Esophagus squamous epithelium (tissue), 5 donors: ENCODE measurements around the gene TRABD2B. TPM values are rescaled to one million over a fixed set of nuclear protein-coding genes. Genes with fewer than 3 reads are reported as not detected.

Source experiments
- DNase-seq: peaks from one replicate; lab custom pipeline; 2025; lab: John Stamatoyannopoulos, UW
- H3K27ac ChIP-seq, 4 donors: fragments of 200-600 bp; sonication (generic); one replicate each; pipeline ENCODE4 v1.5.1; 2016 to 2019; ENCODE audit warnings: mild to moderate bottlenecking in 1 of 4
- H3K27me3 ChIP-seq, 4 donors: fragments of 200-600 bp; sonication (generic); 1 replicate in 3 of 4; 2 replicates in 1 of 4; pipeline versions ENCODE4 v1.5.1 to v1.6.0; 2017 to 2021; ENCODE audit warnings: antibody characterized with exemption in 1 of 4
- H3K36me3 ChIP-seq, 3 donors: fragments of 200-600 bp; sonication (generic); one replicate each; pipeline ENCODE4 v1.5.1; 2016 to 2019
- H3K4me1 ChIP-seq, 3 donors: fragments of 200-600 bp; sonication (generic); one replicate each; pipeline ENCODE4 v1.5.1; 2017 to 2019
- H3K4me3 ChIP-seq, 4 donors: fragments of 200-600 bp; sonication (generic); 1 replicate in 3 of 4; 2 replicates in 1 of 4; pipeline ENCODE4 v1.5.1; 2016 to 2019; ENCODE audit warnings: mild to moderate bottlenecking in 2 of 4, moderate library complexity in 1 of 4
- H3K9me3 ChIP-seq, 3 donors: fragments of 200-600 bp; sonication (generic); one replicate each; pipeline ENCODE4 v1.5.1; 2016 to 2019
- POLR2A ChIP-seq, 4 donors: fragments of 450-650 bp; IDR thresholded peaks; one replicate each; pipeline ENCODE4 v1.6.1; 2017; ENCODE audit warnings: antibody characterized with exemption in 4 of 4, mild to moderate bottlenecking in 4 of 4, moderate library complexity in 3 of 4
- WGBS, 2 donors: methylation state at CpG; one replicate each; pipeline ENCODE4 v1.1.5; 2018; 5-methylcytosine and 5-hydroxymethylcytosine counted together
- intact Hi-C: fragments of 100-400 bp; cut with DNase I; formaldehyde crosslinking; loops from one replicate; pipeline ENCODE4 v1.15.0; 2022
- total RNA-seq, 4 donors: library from RNA; depleted of rRNA; stranded (reverse); fragments of >200 nt; gene quantifications; one replicate each; pipeline ENCODE4 v1.1.0, GENCODE V29; 2016
- TF ChIP-seq, protein P1 (sequence below), 6 experiments: fragments of 450-650 bp in 4 of 6; fragments of 200-600 bp in 2 of 6; sonication (generic) in 2 of 6; IDR thresholded peaks; one replicate each; pipeline ENCODE4 v1.5.1; 2016 to 2019; ENCODE audit warnings: antibody characterized with exemption in 6 of 6, mild to moderate bottlenecking in 4 of 6, moderate library complexity in 4 of 6
- donor health status: DM: yes; HTN: yes; CAD: no.

The TRABD2B gene
- total RNA-seq, 4 donors from 2014 or later = 0.26 to 1.7 (median 0.50) TPM

DNA sequence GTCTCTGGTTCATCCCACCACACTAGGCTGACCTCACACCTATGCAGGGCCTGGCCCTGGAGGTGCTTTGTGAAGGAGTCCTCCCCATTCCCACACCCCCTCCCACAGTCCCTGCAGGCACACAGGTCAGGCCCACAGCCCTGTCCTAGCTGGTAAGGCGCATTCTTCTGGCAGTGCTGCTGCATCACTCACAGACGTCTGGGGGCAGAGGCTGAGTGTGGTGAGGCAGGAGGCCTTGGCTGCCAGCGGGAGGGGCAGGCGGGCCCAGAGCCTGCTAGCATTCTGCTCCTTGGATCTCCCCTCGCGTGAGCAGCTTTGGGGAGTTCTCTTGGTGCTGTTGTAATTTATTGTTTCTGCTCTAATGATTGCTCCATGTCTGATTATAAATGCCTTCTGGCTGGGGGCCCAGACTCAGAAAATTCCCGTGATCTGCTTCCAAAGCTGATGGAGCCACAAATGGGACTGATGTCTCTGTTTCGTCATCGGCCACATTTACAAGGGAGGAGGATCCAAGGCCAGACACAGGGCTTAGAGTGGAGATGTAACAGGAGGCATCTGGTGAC is 62.9 kb downstream of the TRABD2B start:
- 15 to 43% methylated on average over 5 of the region's 9 CpGs for WGBS, 2 donors
- Histone ChIP-seq H3K27me3 (peaks cover 0 to 32% (median 0%) of the 10 kb centered on the region in 4 donors), H3K36me3 (no peaks in the 10 kb centered on the region), H3K9me3 (no peaks in the 10 kb centered on the region), H3K27ac (peak overlapping the region in 3 of 4 donors; percentile 41 to 86 (median 76)), H3K4me3 (no peak overlapping the region), H3K4me1 (peaks cover 0 to 35% (median 5%) of the 10 kb centered on the region in 3 donors)
- peak; percentile 6 for DNase-seq
- intact Hi-C loops = no loop called here
- no peak for TF ChIP-seq POLR2A (IDR thresholded peaks at IDR 0.05)
- TF ChIP-seq, protein P1, sequence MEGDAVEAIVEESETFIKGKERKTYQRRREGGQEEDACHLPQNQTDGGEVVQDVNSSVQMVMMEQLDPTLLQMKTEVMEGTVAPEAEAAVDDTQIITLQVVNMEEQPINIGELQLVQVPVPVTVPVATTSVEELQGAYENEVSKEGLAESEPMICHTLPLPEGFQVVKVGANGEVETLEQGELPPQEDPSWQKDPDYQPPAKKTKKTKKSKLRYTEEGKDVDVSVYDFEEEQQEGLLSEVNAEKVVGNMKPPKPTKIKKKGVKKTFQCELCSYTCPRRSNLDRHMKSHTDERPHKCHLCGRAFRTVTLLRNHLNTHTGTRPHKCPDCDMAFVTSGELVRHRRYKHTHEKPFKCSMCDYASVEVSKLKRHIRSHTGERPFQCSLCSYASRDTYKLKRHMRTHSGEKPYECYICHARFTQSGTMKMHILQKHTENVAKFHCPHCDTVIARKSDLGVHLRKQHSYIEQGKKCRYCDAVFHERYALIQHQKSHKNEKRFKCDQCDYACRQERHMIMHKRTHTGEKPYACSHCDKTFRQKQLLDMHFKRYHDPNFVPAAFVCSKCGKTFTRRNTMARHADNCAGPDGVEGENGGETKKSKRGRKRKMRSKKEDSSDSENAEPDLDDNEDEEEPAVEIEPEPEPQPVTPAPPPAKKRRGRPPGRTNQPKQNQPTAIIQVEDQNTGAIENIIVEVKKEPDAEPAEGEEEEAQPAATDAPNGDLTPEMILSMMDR (IDR thresholded peaks at IDR 0.05) = no peak

DNA sequence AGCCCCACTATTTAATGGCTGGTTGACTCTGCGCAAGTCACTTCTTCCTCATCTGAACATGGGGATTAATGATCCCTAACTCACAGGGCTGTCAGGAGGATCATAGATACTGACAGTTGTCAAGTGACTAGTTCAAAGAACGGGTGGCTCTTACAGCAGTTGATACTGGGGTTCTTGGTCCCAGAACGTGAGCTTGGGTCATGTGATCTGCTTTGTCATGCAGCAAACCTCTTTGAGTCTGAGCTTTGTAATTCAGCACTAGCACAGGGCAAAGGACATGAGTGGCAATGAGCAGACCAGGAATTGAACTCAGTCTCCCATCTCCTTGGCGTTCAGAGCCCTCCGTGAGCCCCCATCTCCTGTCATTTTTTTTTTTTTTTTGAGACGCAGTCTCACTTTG is 64.4 kb downstream of the TRABD2B start:
- Histone ChIP-seq H3K4me3 (no peak overlapping the region), H3K36me3 (no peaks in the 10 kb centered on the region), H3K4me1 (peaks cover 0 to 23% (median 5%) of the 10 kb centered on the region in 3 donors), H3K9me3 (no peaks in the 10 kb centered on the region), H3K27ac (no peak overlapping the region), H3K27me3 (peaks cover 0 to 47% (median 0%) of the 10 kb centered on the region in 4 donors)
- intact Hi-C loops = no loop called here
- TF ChIP-seq, protein P1 (IDR thresholded peaks at IDR 0.05) = no peak
- no peak for TF ChIP-seq POLR2A (IDR thresholded peaks at IDR 0.05)
- no peak for DNase-seq
- 78 to 85% methylated on average over 6 of the region's 6 CpGs for WGBS, 2 donors

DNA sequence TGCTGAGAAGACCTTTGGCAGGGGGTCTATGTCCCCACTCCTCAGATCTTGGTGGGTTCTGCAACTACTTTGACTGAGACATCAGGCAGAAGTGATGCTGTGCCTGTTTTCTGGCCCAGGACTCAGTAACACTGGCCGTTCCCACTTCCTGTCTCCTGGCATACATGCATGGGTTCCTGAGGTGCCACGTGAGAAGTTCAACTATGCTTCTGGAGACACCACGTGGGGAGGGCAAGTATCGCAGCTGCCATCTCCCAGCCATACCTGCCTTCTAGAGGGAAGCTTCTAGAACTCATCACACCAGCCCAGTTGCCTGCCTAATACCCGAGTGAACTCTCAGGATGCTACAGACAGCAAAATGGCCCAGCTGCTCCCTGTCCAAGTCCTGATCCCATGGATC is 65.8 kb downstream of the TRABD2B start:
- DNase-seq = no peak
- Histone ChIP-seq H3K27me3 (peaks cover 0 to 54% (median 0%) of the 10 kb centered on the region in 4 donors), H3K4me1 (peaks cover 0 to 36% (median 13%) of the 10 kb centered on the region in 3 donors), H3K36me3 (no peaks in the 10 kb centered on the region), H3K4me3 (no peak overlapping the region), H3K27ac (no peak overlapping the region), H3K9me3 (no peaks in the 10 kb centered on the region)
- intact Hi-C loops = no loop called here
- WGBS, 2 donors = 63 to 78% methylated on average over 1 to 2 of the region's 5 CpGs
- TF ChIP-seq, protein P1 (IDR thresholded peaks at IDR 0.05) = peak in 3 of 6 experiments; percentile 6 to 55 (median 53)
- no peak for TF ChIP-seq POLR2A (IDR thresholded peaks at IDR 0.05)

DNA sequence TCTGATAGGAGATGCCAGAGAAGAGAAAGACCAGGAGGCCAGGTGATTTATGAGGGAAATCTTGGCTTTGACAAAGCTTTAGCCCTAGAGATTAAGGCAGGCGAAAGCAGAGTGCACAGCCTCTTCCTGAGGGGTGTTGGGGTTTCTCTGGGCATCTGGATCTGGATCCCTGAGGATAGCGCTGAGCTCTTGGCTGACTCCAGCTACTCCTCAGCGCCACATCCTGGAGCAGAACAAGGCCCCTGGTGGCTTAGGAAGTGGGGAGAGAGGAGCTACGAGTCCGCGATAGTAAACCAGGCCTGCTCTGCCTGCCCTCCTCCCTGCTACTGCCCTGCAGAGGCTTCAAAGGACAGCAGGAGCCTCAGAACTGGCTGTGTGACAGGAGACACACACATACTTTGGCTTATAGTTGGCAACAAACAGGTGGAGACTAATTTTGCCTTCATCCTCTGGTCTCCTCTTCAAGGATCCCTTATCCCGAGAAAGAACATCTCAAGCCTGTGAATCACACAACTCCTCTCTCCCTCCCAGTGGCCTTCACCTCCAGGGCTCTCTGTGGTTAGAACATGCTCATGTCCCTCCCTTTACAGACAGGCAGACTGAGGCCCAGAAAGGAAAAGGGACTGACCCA is 66.9 kb downstream of the TRABD2B start:
- intact Hi-C loops = no loop called here
- peaks cover 0 to 52% (median 0%) of the 10 kb centered on the region in 4 donors for H3K27me3 ChIP-seq
- 70 to 84% methylated on average over 5 to 7 of the region's 7 CpGs for WGBS, 2 donors

More for the DNA sequence above, 66.9 kb downstream of the TRABD2B start:
- H3K4me1 ChIP-seq = peaks cover 2 to 41% (median 17%) of the 10 kb centered on the region in 3 donors
- H3K36me3 ChIP-seq = no peaks in the 10 kb centered on the region
- TF ChIP-seq POLR2A (IDR thresholded peaks at IDR 0.05) = no peak
- TF ChIP-seq, protein P1 (IDR thresholded peaks at IDR 0.05) = no peak
- no peak overlapping the region for H3K27ac ChIP-seq
- H3K4me3 ChIP-seq = no peak overlapping the region
- no peak for DNase-seq
- no peaks in the 10 kb centered on the region for H3K9me3 ChIP-seq
